K562 (cell line): ENCODE data around the gene TEAD4. TPM values are rescaled to one million over a fixed set of nuclear protein-coding genes. Genes with fewer than 3 reads are reported as not detected.

Source experiments
- C11orf30 ChIP-seq: fragments of 450-650 bp; IDR thresholded peaks from 2 replicates; pipeline ENCODE4 v1.6.1; 2016; ENCODE audit warnings: low read depth, mild to moderate bottlenecking
- MGA ChIP-seq: fragments of 450-650 bp; IDR thresholded peaks from 2 replicates; pipeline ENCODE4 v1.6.1; 2016; ENCODE audit warnings: mild to moderate bottlenecking, moderate library complexity
- ZNF561 ChIP-seq: fragments of 450-650 bp; formaldehyde crosslinking; conservative IDR thresholded peaks from 2 replicates; pipeline ENCODE4 v1.4.0; 2020; ENCODE audit warnings: mild to moderate bottlenecking, moderate library complexity
- polyA plus RNA-seq, 8 experiments: library from polyadenylated mRNA; depleted of rRNA in 4 of 8; stranded (reverse) in 5 of 8; unstranded in 3 of 8; fragments of >200 nt; fragmentation: Nextera tagmentation in 2 of 8; fragmentation: Illumina TruSeq in 1 of 8; extraction: Ambion mirVana in 2 of 8; extraction: Trizol in 1 of 8; gene quantifications; 2 replicates each; pipeline versions ENCODE4 v1.2.1 to v1.2.3, GENCODE V29; 2011 to 2014; ENCODE audit warnings: inconsistent platforms in 1 of 8, missing spikeins in 1 of 8
- total RNA-seq, 7 experiments: library from RNA; depleted of rRNA in 6 of 7; stranded (reverse); fragments of >200 nt in 6 of 7; fragmentation: Illumina TruSeq in 2 of 7; extraction: Trizol in 2 of 7; gene quantifications; 2 replicates each; pipeline versions ENCODE4 v1.2.1 to v1.2.3, GENCODE V29; 2011 to 2021; ENCODE audit warnings: low replicate concordance in 1 of 7

TEAD4 gene
- total and polyA plus RNA-seq, 9 of the 15 experiments (the other 6 are each of a cell fraction or from before 2014, with no cell fraction given), result 0.82 to 40.0 (median 17.0) TPM

GRCh38 chr12:3012786-3013185, 53.6 kb downstream of the TEAD4 start (continued):
- TF ChIP-seq MGA, result no peak
- no peak for TF ChIP-seq ZNF561 (CRISPR knock-in tag)
- TF ChIP-seq C11orf30, result no peak
